ENCODE results near the gene PSMD3. TPM values are rescaled to one million over a fixed set of nuclear protein-coding genes. Genes with fewer than 3 reads are reported as not detected.

PSMD3 gene
- polyA plus RNA-seq, 1 donor from 2014 or later, result 49.7 TPM

GRCh38 chr17:39970157-39970692 is 10.4 kb upstream of the PSMD3 start:
- Mint-ChIP-seq H3K36me3 (no peaks in the 10 kb centered on the region), H3K27me3 (peaks cover 11% of the 10 kb centered on the region), H3K4me3 (no peak overlapping the region), H3K9me3 (no peaks in the 10 kb centered on the region), H3K27ac (no peak overlapping the region), H3K4me1 (peaks cover 0 to 12% (median 3%) of the 10 kb centered on the region in 3 donors)

GRCh38 chr17:39971076-39971603 is 9.5 kb upstream of the PSMD3 start:
- H3K4me3 Mint-ChIP-seq, result no peak overlapping the region
- H3K27ac Mint-ChIP-seq, result no peak overlapping the region
- peaks cover 11% of the 10 kb centered on the region for H3K27me3 Mint-ChIP-seq
- no peaks in the 10 kb centered on the region for H3K9me3 Mint-ChIP-seq
- H3K4me1 Mint-ChIP-seq, result peaks cover 0 to 12% (median 3%) of the 10 kb centered on the region in 3 donors
- H3K36me3 Mint-ChIP-seq, result no peaks in the 10 kb centered on the region

GRCh38 chr17:39972271-39972670 is 8.3 kb upstream of the PSMD3 start:
- no peaks in the 10 kb centered on the region for H3K9me3 Mint-ChIP-seq
- H3K4me1 Mint-ChIP-seq, result peaks cover 0 to 6% (median 3%) of the 10 kb centered on the region in 3 donors
- H3K27me3 Mint-ChIP-seq, result peaks cover 11% of the 10 kb centered on the region
- H3K36me3 Mint-ChIP-seq, result no peaks in the 10 kb centered on the region
- no peak overlapping the region for H3K4me3 Mint-ChIP-seq
- H3K27ac Mint-ChIP-seq, result no peak overlapping the region

GRCh38 chr17:39973496-39973895 is 7.1 kb upstream of the PSMD3 start:
- no peaks in the 10 kb centered on the region for H3K9me3 Mint-ChIP-seq
- H3K4me3 Mint-ChIP-seq, result peak overlapping the region in 1 of 4 donors; percentile 33
- H3K36me3 Mint-ChIP-seq, result no peaks in the 10 kb centered on the region
- H3K27me3 Mint-ChIP-seq, result peaks cover 10% of the 10 kb centered on the region
- H3K4me1 Mint-ChIP-seq, result peaks cover 0 to 6% (median 3%) of the 10 kb centered on the region in 3 donors
- no peak overlapping the region for H3K27ac Mint-ChIP-seq

GRCh38 chr17:39974433-39974832 is 6.2 kb upstream of the PSMD3 start:
- H3K4me3 Mint-ChIP-seq, result no peak overlapping the region
- no peaks in the 10 kb centered on the region for H3K9me3 Mint-ChIP-seq
- H3K27ac Mint-ChIP-seq, result no peak overlapping the region
- H3K36me3 Mint-ChIP-seq, result no peaks in the 10 kb centered on the region
- H3K4me1 Mint-ChIP-seq, result peaks cover 4 to 10% (median 7%) of the 10 kb centered on the region in 3 donors
- H3K27me3 Mint-ChIP-seq, result peaks cover 6% of the 10 kb centered on the region

GRCh38 chr17:39975801-39976200 is 4.8 kb upstream of the PSMD3 start:
- Mint-ChIP-seq H3K36me3 (no peaks in the 10 kb centered on the region), H3K4me1 (peaks cover 11 to 19% (median 16%) of the 10 kb centered on the region in 3 donors), H3K27me3 (peaks cover 6% of the 10 kb centered on the region), H3K9me3 (no peaks in the 10 kb centered on the region), H3K4me3 (no peak overlapping the region), H3K27ac (no peak overlapping the region)

GRCh38 chr17:39979016-39979670 is 1.5 kb upstream of the PSMD3 start:
- H3K4me1 Mint-ChIP-seq, result peaks cover 23 to 26% (median 26%) of the 10 kb centered on the region in 3 donors
- H3K4me3 Mint-ChIP-seq, result peak overlapping the region; percentile 94 to 97 (median 96)
- peaks cover under 1% of the 10 kb centered on the region for H3K27me3 Mint-ChIP-seq
- no peaks in the 10 kb centered on the region for H3K9me3 Mint-ChIP-seq
- H3K36me3 Mint-ChIP-seq, result no peaks in the 10 kb centered on the region
- H3K27ac Mint-ChIP-seq, result peak overlapping the region in 1 of 3 donors; percentile 96

GRCh38 chr17:39979893-39980350 is 685 bp upstream of the PSMD3 start:
- Mint-ChIP-seq H3K27ac (peak overlapping the region; percentile 94 to 98 (median 96)), H3K9me3 (no peaks in the 10 kb centered on the region), H3K4me3 (peak overlapping the region; percentile 94 to 97 (median 96)), H3K4me1 (peaks cover 23 to 28% (median 26%) of the 10 kb centered on the region in 3 donors), H3K36me3 (peaks cover 2% of the 10 kb centered on the region), H3K27me3 (no peaks in the 10 kb centered on the region)

GRCh38 chr17:39981207-39981741 is 667 bp downstream of the PSMD3 start:
- Mint-ChIP-seq H3K9me3 (no peaks in the 10 kb centered on the region), H3K27me3 (no peaks in the 10 kb centered on the region), H3K36me3 (peaks cover 2% of the 10 kb centered on the region), H3K27ac (peak overlapping the region; percentile 94 to 98 (median 96)), H3K4me3 (peak overlapping the region; percentile 94 to 97 (median 96)), H3K4me1 (peaks cover 23 to 28% (median 26%) of the 10 kb centered on the region in 3 donors)

- peak overlapping the region; percentile 94 to 97 (median 96) for H3K4me3 Mint-ChIP-seq
- H3K27me3 Mint-ChIP-seq, result no peaks in the 10 kb centered on the region
- H3K4me1 Mint-ChIP-seq, result peaks cover 23 to 28% (median 26%) of the 10 kb centered on the region in 3 donors
- H3K9me3 Mint-ChIP-seq, result no peaks in the 10 kb centered on the region
- H3K36me3 Mint-ChIP-seq, result peaks cover 2% of the 10 kb centered on the region
- peak overlapping the region; percentile 94 to 98 (median 96) for H3K27ac Mint-ChIP-seq
These were observed 1.3 kb downstream of the PSMD3 start for GRCh38 chr17:39981766-39982375.

GRCh38 chr17:39988206-39988810 is 7.7 kb downstream of the PSMD3 start:
- Mint-ChIP-seq H3K9me3 (no peaks in the 10 kb centered on the region), H3K36me3 (peaks cover 16% of the 10 kb centered on the region), H3K27me3 (no peaks in the 10 kb centered on the region), H3K4me1 (peaks cover 0 to 4% (median 0%) of the 10 kb centered on the region in 3 donors), H3K4me3 (peak overlapping the region in 1 of 4 donors; percentile 12), H3K27ac (peak overlapping the region in 1 of 3 donors; percentile 56)

GRCh38 chr17:39994448-39994847 is 13.8 kb downstream of the PSMD3 start:
- no peak overlapping the region for H3K4me3 Mint-ChIP-seq
- peaks cover 0 to 2% (median 0%) of the 10 kb centered on the region in 3 donors for H3K4me1 Mint-ChIP-seq
- no peaks in the 10 kb centered on the region for H3K9me3 Mint-ChIP-seq
- H3K36me3 Mint-ChIP-seq, result peaks cover 7% of the 10 kb centered on the region
- H3K27me3 Mint-ChIP-seq, result no peaks in the 10 kb centered on the region
- peak overlapping the region in 1 of 3 donors; percentile 53 for H3K27ac Mint-ChIP-seq

- H3K27me3 Mint-ChIP-seq, result no peaks in the 10 kb centered on the region
- H3K36me3 Mint-ChIP-seq, result peaks cover 7% of the 10 kb centered on the region
- no peak overlapping the region for H3K27ac Mint-ChIP-seq
- no peak overlapping the region for H3K4me3 Mint-ChIP-seq
- H3K9me3 Mint-ChIP-seq, result no peaks in the 10 kb centered on the region
- peaks cover 0 to 2% (median 0%) of the 10 kb centered on the region in 3 donors for H3K4me1 Mint-ChIP-seq
These were observed 14.8 kb downstream of the PSMD3 start for GRCh38 chr17:39995438-39995837.

GRCh38 chr17:39996162-39996561 is 15.6 kb downstream of the PSMD3 start:
- no peaks in the 10 kb centered on the region for H3K27me3 Mint-ChIP-seq
- no peak overlapping the region for H3K27ac Mint-ChIP-seq
- H3K36me3 Mint-ChIP-seq, result peaks cover 7% of the 10 kb centered on the region
- H3K9me3 Mint-ChIP-seq, result no peaks in the 10 kb centered on the region
- no peak overlapping the region for H3K4me3 Mint-ChIP-seq
- peaks cover 0 to 2% (median 0%) of the 10 kb centered on the region in 3 donors for H3K4me1 Mint-ChIP-seq
